ENCODE results near the gene EFHC2. TPM values are rescaled to one million over a fixed set of nuclear protein-coding genes. Genes with fewer than 3 reads are reported as not detected.
"Not testable (repeated sequence)": the region's sequence is repeated elsewhere in the genome, so short reads cannot be mapped to it uniquely, and the experiment has no call there.

The EFHC2 gene
- total and polyA plus RNA-seq, 4 donors: 0.10 to 0.84 (median 0.81) TPM; not detected in 1

DNA sequence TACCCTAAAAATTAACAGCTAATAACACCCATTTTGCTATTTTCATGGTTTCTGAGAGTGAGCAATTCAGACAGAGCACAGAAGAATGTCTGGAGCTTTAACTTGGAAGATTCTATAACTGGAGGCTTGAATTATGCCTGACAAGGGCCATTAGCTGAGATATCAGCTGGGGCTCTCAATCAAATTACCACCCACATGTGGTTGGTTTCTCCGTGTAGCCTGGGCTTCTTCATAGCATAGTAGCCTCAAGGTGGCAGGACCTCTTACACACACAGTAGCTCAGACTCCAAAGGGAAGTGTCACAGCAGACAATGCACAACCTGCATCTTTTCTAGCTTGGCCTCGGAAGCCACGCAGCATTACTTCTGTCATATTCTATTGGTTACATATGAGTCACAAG, 127.3 kb downstream of the EFHC2 start:
- intact Hi-C loops (cut with DNase I): no loop called here
- Histone ChIP-seq H3K36me3 (ENCODE audit: control insufficient read depth in 1 of 2, insufficient read depth in 2 of 2, low read length in 1 of 2) (no peaks in the 10 kb centered on the region), H3K4me1 (ENCODE audit: control insufficient read depth in 1 of 2, insufficient read depth in 2 of 2, low read length in 2 of 2) (no peaks in the 10 kb centered on the region), H3K9me3 (ENCODE audit: control insufficient read depth, low read length) (no peaks in the 10 kb centered on the region), H3K27me3 (ENCODE audit: control insufficient read depth in 1 of 2, insufficient read depth in 2 of 2, low read length in 1 of 2) (no peaks in the 10 kb centered on the region), H3K27ac (ENCODE audit: low read depth in 1 of 2, low read length in 2 of 2) (no peak overlapping the region), H3K4me3 (ENCODE audit: low read length in 2 of 2) (no peak overlapping the region)
- no peak for ATAC-seq (ENCODE audit: low FRiP score)
- no peak for DNase-seq
- 71 to 77% methylated on average over 3 of the region's 3 CpGs for WGBS, 2 donors

DNA sequence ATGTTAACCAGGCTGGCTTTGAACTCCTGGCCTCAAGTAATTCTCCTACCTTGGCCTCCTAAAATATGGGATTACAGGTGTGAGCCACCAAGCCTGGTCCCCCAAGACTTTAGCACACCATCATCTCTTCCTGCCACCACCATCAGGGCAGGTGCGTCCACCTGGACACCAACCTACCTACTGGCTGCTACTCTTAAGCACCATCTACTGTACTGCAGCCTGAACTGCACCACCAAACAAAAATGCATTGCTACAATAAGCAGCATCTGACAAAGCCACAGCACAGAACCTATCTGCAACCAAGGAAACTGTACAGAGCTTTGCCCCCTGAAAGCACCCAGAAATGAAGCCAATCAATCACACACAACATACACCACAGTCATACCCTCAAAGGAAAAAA, 139.7 kb downstream of the EFHC2 start:
- Histone ChIP-seq H3K27me3 (ENCODE audit: control insufficient read depth in 1 of 2, insufficient read depth in 2 of 2, low read length in 1 of 2) (no peaks in the 10 kb centered on the region), H3K27ac (ENCODE audit: low read depth in 1 of 2, low read length in 2 of 2) (no peak overlapping the region), H3K4me1 (ENCODE audit: control insufficient read depth in 1 of 2, insufficient read depth in 2 of 2, low read length in 2 of 2) (no peaks in the 10 kb centered on the region), H3K36me3 (ENCODE audit: control insufficient read depth in 1 of 2, insufficient read depth in 2 of 2, low read length in 1 of 2) (no peaks in the 10 kb centered on the region), H3K9me3 (ENCODE audit: control insufficient read depth, low read length) (no peaks in the 10 kb centered on the region), H3K4me3 (ENCODE audit: low read length in 2 of 2) (no peak overlapping the region)
- no peak for DNase-seq
- 68 to 96% methylated on average over 1 of the region's 1 CpG for WGBS, 2 donors
- ATAC-seq (ENCODE audit: low FRiP score): no peak
- intact Hi-C loops (cut with DNase I): no loop called here

GRCh38 chrX:44202596-44202995, 140.9 kb downstream of the EFHC2 start:
- ATAC-seq (ENCODE audit: low FRiP score): no peak
- Histone ChIP-seq H3K9me3 (ENCODE audit: control insufficient read depth, low read length) (no peaks in the 10 kb centered on the region), H3K4me1 (ENCODE audit: control insufficient read depth in 1 of 2, insufficient read depth in 2 of 2, low read length in 2 of 2) (no peaks in the 10 kb centered on the region), H3K27me3 (ENCODE audit: control insufficient read depth in 1 of 2, insufficient read depth in 2 of 2, low read length in 1 of 2) (no peaks in the 10 kb centered on the region), H3K36me3 (ENCODE audit: control insufficient read depth in 1 of 2, insufficient read depth in 2 of 2, low read length in 1 of 2) (no peaks in the 10 kb centered on the region), H3K4me3 (ENCODE audit: low read length in 2 of 2) (no peak overlapping the region), H3K27ac (ENCODE audit: low read depth in 1 of 2, low read length in 2 of 2) (no peak overlapping the region)
- no peak for DNase-seq
- intact Hi-C loops (cut with DNase I): no loop called here
- 76 to 79% methylated on average over 2 of the region's 2 CpGs for WGBS, 2 donors

- no peaks in the 10 kb centered on the region for H3K27me3 ChIP-seq (ENCODE audit: control insufficient read depth in 1 of 2, insufficient read depth in 2 of 2, low read length in 1 of 2)
- H3K27ac ChIP-seq (ENCODE audit: low read depth in 1 of 2, low read length in 2 of 2): no peak overlapping the region
- 84 to 97% methylated on average over 2 of the region's 2 CpGs for WGBS, 2 donors
- intact Hi-C loops (cut with DNase I): no loop called here
- H3K4me3 ChIP-seq (ENCODE audit: low read length in 2 of 2): no peak overlapping the region
- no peaks in the 10 kb centered on the region for H3K36me3 ChIP-seq (ENCODE audit: control insufficient read depth in 1 of 2, insufficient read depth in 2 of 2, low read length in 1 of 2)
- H3K9me3 ChIP-seq (ENCODE audit: control insufficient read depth, low read length): no peaks in the 10 kb centered on the region
- H3K4me1 ChIP-seq (ENCODE audit: control insufficient read depth in 1 of 2, insufficient read depth in 2 of 2, low read length in 2 of 2): no peaks in the 10 kb centered on the region
- no peak for ATAC-seq (ENCODE audit: low FRiP score)
- no peak for DNase-seq
Observed at GRCh38 chrX:44189116-44189515, 154.4 kb downstream of the EFHC2 start.

DNA sequence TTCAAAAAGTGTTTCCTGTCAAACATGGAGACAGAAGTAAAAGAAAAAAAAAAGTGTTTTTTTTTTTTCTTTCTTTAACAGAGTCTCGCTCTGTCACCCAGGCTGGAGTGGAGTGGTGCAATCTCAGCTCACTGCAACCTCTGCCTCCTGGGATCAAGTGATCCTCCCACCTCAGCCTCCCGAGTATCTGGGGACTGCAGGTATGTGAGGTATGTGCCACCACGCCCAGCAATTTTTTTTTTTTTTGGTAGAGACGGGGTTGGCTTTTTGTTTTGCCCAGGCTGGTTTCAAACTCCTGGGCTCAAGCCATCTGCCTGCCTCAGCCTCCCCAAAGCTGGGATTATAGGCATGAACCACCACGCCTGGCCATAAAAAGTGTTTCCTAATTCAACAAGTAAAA, 155.6 kb downstream of the EFHC2 start:
- H3K4me3 ChIP-seq (ENCODE audit: low read length in 2 of 2); intact Hi-C loops (cut with DNase I): not testable (repeated sequence)
- WGBS, 2 donors: 64 to 66% methylated on average over 5 of the region's 5 CpGs

DNA sequence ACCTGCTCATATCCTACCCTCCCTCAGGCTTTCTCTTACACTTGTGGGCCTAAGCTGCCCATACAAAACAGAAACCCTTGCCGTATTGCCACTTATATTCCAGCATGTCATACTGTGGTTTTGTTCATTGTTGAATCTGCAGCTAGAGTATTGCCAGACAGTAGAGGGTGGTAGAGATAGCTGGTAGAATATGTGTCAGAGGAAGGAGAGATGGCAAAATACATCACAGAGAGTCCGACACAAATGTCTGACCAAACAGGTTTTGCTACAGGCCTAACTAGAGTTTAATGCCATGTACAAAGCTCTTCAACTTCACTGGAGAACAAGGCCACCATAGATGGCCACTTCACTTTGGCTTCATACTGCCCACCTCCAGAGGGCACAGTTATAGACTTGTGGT, 160.1 kb downstream of the EFHC2 start:
- no peaks in the 10 kb centered on the region for H3K4me1 ChIP-seq (ENCODE audit: control insufficient read depth in 1 of 2, insufficient read depth in 2 of 2, low read length in 2 of 2)
- ATAC-seq (ENCODE audit: low FRiP score): no peak
- no peaks in the 10 kb centered on the region for H3K27me3 ChIP-seq (ENCODE audit: control insufficient read depth in 1 of 2, insufficient read depth in 2 of 2, low read length in 1 of 2)
- 85 to 91% methylated on average over 2 of the region's 2 CpGs for WGBS, 2 donors
- intact Hi-C loops (cut with DNase I): no loop called here
- no peaks in the 10 kb centered on the region for H3K9me3 ChIP-seq (ENCODE audit: control insufficient read depth, low read length)
- DNase-seq: no peak
- no peaks in the 10 kb centered on the region for H3K36me3 ChIP-seq (ENCODE audit: control insufficient read depth in 1 of 2, insufficient read depth in 2 of 2, low read length in 1 of 2)
- H3K4me3 ChIP-seq (ENCODE audit: low read length in 2 of 2): no peak overlapping the region
- H3K27ac ChIP-seq (ENCODE audit: low read depth in 1 of 2, low read length in 2 of 2): no peak overlapping the region

More for the DNA sequence above, 155.6 kb downstream of the EFHC2 start:
- not testable (repeated sequence) for H3K36me3 ChIP-seq (ENCODE audit: control insufficient read depth in 1 of 2, insufficient read depth in 2 of 2, low read length in 1 of 2); ATAC-seq (ENCODE audit: low FRiP score); H3K27ac ChIP-seq (ENCODE audit: low read depth in 1 of 2, low read length in 2 of 2); H3K9me3 ChIP-seq (ENCODE audit: control insufficient read depth, low read length); H3K4me1 ChIP-seq (ENCODE audit: control insufficient read depth in 1 of 2, insufficient read depth in 2 of 2, low read length in 2 of 2); DNase-seq; H3K27me3 ChIP-seq (ENCODE audit: control insufficient read depth in 1 of 2, insufficient read depth in 2 of 2, low read length in 1 of 2)

DNA sequence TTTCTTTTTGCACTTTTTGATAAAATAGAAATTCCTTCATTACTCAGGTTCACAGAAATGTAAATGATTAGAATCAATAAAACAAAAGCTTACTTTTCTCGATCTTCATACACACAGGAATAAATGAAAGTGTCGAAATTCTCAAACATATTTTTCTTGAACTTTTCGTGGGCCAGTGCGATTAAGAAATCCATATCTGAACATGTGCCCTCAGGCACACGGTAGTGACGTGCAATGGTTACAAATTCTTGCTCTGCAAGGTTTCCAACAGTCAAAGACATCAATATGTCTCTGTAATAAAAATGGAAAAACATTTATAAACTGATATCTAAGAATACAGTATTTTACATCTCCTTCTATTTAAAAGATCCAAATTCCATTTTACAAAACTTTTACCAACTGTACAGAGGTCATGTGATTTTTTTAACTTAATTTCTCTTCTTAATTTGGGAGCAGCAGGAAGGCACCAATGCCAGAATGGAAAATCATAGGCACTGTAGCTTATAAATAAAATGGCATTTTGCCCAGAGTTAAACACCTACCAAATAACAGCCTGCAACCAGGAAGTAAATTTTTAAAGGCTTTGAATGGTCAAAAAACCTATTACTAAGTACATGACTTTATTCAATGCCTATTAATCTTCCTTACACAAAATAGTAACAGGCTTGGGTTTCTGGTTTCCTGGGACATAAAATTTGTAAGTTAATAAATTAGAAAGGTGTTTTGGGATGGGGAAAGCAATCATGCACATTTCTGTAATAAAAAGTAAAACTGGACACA, 165.0 kb downstream of the EFHC2 start:
- Histone ChIP-seq H3K4me1 (ENCODE audit: control insufficient read depth in 1 of 2, insufficient read depth in 2 of 2, low read length in 2 of 2) (no peaks in the 10 kb centered on the region), H3K27me3 (ENCODE audit: control insufficient read depth in 1 of 2, insufficient read depth in 2 of 2, low read length in 1 of 2) (no peaks in the 10 kb centered on the region), H3K27ac (ENCODE audit: low read depth in 1 of 2, low read length in 2 of 2) (no peak overlapping the region), H3K4me3 (ENCODE audit: low read length in 2 of 2) (no peak overlapping the region), H3K36me3 (ENCODE audit: control insufficient read depth in 1 of 2, insufficient read depth in 2 of 2, low read length in 1 of 2) (no peaks in the 10 kb centered on the region), H3K9me3 (ENCODE audit: control insufficient read depth, low read length) (no peaks in the 10 kb centered on the region)
- DNase-seq: no peak
- no peak for ATAC-seq (ENCODE audit: low FRiP score)
- intact Hi-C loops (cut with DNase I): no loop called here
- 86 to 96% methylated on average over 6 of the region's 6 CpGs for WGBS, 2 donors

- Histone ChIP-seq H3K36me3 (ENCODE audit: control insufficient read depth in 1 of 2, insufficient read depth in 2 of 2, low read length in 1 of 2) (no peaks in the 10 kb centered on the region), H3K27me3 (ENCODE audit: control insufficient read depth in 1 of 2, insufficient read depth in 2 of 2, low read length in 1 of 2) (no peaks in the 10 kb centered on the region), H3K4me3 (ENCODE audit: low read length in 2 of 2) (no peak overlapping the region), H3K27ac (ENCODE audit: low read depth in 1 of 2, low read length in 2 of 2) (no peak overlapping the region), H3K9me3 (ENCODE audit: control insufficient read depth, low read length) (no peaks in the 10 kb centered on the region), H3K4me1 (ENCODE audit: control insufficient read depth in 1 of 2, insufficient read depth in 2 of 2, low read length in 2 of 2) (no peaks in the 10 kb centered on the region)
- WGBS, 2 donors: 70 to 90% methylated on average over 2 of the region's 2 CpGs
- intact Hi-C loops (cut with DNase I): no loop called here
- DNase-seq (no peak), ATAC-seq (ENCODE audit: low FRiP score) (no peak)
Observed at GRCh38 chrX:44175455-44175854, 168.0 kb downstream of the EFHC2 start.

GRCh38 chrX:44174061-44174460, 169.4 kb downstream of the EFHC2 start:
- H3K4me1 ChIP-seq (ENCODE audit: control insufficient read depth in 1 of 2, insufficient read depth in 2 of 2, low read length in 2 of 2): no peaks in the 10 kb centered on the region
- no peaks in the 10 kb centered on the region for H3K9me3 ChIP-seq (ENCODE audit: control insufficient read depth, low read length)
- ATAC-seq (ENCODE audit: low FRiP score): no peak
- DNase-seq: no peak
- WGBS, 2 donors: 82 to 96% methylated on average over 3 of the region's 3 CpGs
- no peak overlapping the region for H3K4me3 ChIP-seq (ENCODE audit: low read length in 2 of 2)
- intact Hi-C loops (cut with DNase I): no loop called here
- no peaks in the 10 kb centered on the region for H3K27me3 ChIP-seq (ENCODE audit: control insufficient read depth in 1 of 2, insufficient read depth in 2 of 2, low read length in 1 of 2)
- no peaks in the 10 kb centered on the region for H3K36me3 ChIP-seq (ENCODE audit: control insufficient read depth in 1 of 2, insufficient read depth in 2 of 2, low read length in 1 of 2)
- H3K27ac ChIP-seq (ENCODE audit: low read depth in 1 of 2, low read length in 2 of 2): no peak overlapping the region
